Measurements from ENCODE around the gene FXYD7. TPM values are rescaled to one million over a fixed set of nuclear protein-coding genes. Genes with fewer than 3 reads are reported as not detected.

The FXYD7 gene
- total and polyA plus RNA-seq, 9 of the 15 experiments (the other 6 are each of a cell fraction or from before 2014, with no cell fraction given): 0.10 to 0.80 (median 0.31) TPM; not detected in 3

DNA sequence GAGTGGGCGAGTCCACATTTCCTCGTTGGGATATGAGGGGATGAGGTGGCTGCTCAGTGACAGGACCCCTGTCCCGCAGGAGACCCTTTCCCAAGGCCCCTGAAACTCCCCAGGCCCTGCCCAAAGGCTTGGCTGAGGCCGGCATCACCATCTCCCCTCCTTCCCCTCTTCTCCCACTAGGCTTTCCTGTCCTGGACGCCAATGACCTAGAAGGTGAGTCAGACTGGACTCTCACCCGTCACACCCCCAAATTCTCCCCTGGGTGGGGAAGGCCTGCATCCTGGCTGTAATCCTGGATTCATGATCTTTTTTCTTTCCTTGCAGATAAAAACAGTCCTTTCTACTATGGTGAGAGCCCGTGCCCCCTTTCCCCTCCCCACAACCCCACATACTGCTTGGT lies 22.2 kb upstream of the FXYD7 start:
- Histone ChIP-seq H3K9me3 (replicated peaks; ENCODE audit: control insufficient read depth, insufficient read depth, low read depth, low read length) (no peaks in the 10 kb centered on the region), H3K27me3 (ENCODE audit: control insufficient read depth in 2 of 2, insufficient read depth in 2 of 2, low read length in 2 of 2) (peaks cover 0 to 13% of the 10 kb centered on the region in 2 experiments; a peak in 3 of 5 replicates), H3K4me3 (no peak overlapping the region), H3K4me2 (ENCODE audit: insufficient read depth, low read length) (no peak overlapping the region), H3K4me1 (replicated peaks in 1 of 2; ENCODE audit: control insufficient read depth in 2 of 2, insufficient read depth in 2 of 2, low read length in 2 of 2) (peaks cover 13 to 49% of the 10 kb centered on the region in 2 experiments; a peak in 4 of 5 replicates), H3K36me3 (ENCODE audit: control insufficient read depth, insufficient read depth, low read length) (no peaks in the 10 kb centered on the region), H3K79me2 (ENCODE audit: control insufficient read depth, insufficient read depth, low read length) (no peaks in the 10 kb centered on the region), H2AFZ (ENCODE audit: low read depth, low read length) (no peak overlapping the region), H4K20me1 (replicated peaks; ENCODE audit: control insufficient read depth, insufficient read depth, low read length) (no peaks in the 10 kb centered on the region), H3K9me1 (ENCODE audit: control insufficient read depth, insufficient read depth, low read length) (no peaks in the 10 kb centered on the region), H3K27ac (ENCODE audit: extremely low read depth, low read depth, low read length) (no peak overlapping the region), H3K9ac (ENCODE audit: insufficient read depth in 1 of 2, low read depth in 2 of 2, low read length in 2 of 2) (0 out of 4 replicates have a peak overlapping the region, but pooled peaks of 1 of the 2 experiments have one; percentile 7)
- in situ Hi-C loops (cut with MboI) (no loop called here), intact Hi-C loops (cut with micrococcal nuclease) (no loop called here)
- TF ChIP-seq ZHX1 (conservative IDR thresholded peaks at IDR 0.05; ENCODE audit: low read length) (no peak), HLTF (IDR thresholded peaks at IDR 0.05) (no peak), U2AF2 (optimal IDR thresholded peaks at IDR 0.05; ENCODE audit: low read depth, low read length) (no peak), SP1 (CRISPR knock-in tag; IDR thresholded peaks at IDR 0.05) (no peak), HNRNPUL1 (IDR thresholded peaks at IDR 0.05; ENCODE audit: low read length) (no peak), THAP12 (CRISPR knock-in tag; IDR thresholded peaks at IDR 0.05) (no peak), PML (IDR thresholded peaks at IDR 0.05; ENCODE audit: low read length) (no peak)
- TF ChIP-seq, protein P1, sequence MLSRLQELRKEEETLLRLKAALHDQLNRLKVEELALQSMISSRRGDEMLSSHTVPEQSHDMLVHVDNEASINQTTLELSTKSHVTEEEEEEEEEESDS (CRISPR knock-in tag; IDR thresholded peaks at IDR 0.05): no peak
- TF ChIP-seq, protein P2, sequence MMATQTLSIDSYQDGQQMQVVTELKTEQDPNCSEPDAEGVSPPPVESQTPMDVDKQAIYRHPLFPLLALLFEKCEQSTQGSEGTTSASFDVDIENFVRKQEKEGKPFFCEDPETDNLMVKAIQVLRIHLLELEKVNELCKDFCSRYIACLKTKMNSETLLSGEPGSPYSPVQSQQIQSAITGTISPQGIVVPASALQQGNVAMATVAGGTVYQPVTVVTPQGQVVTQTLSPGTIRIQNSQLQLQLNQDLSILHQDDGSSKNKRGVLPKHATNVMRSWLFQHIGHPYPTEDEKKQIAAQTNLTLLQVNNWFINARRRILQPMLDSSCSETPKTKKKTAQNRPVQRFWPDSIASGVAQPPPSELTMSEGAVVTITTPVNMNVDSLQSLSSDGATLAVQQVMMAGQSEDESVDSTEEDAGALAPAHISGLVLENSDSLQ (IDR thresholded peaks at IDR 0.05): no peak
- DNase-seq (ENCODE audit: extremely low read depth in 1 of 4, low spot score in 3 of 4) (no peak), FAIRE-seq (no peak), ATAC-seq (no peak)
- ChIA-PET CTCF (ENCODE audit: low intra/inter-chr PET ratio) (interaction anchor here (0.6 kb wide), 1 partner anchor 89 kb away, joined by 3 read pairs; no protein-coding TSS in a partner anchor), POLR2A (no interaction called here)
- WGBS (ENCODE audit: insufficient coverage, low coverage, missing lambda C conversion rate): 45% methylated on average over 6 of the region's 7 CpGs
- BruUV-seq (replicated peaks): no TSS peak
